Measurements from ENCODE around the gene CACHD1. TPM values are rescaled to one million over a fixed set of nuclear protein-coding genes. Genes with fewer than 3 reads are reported as not detected.

CACHD1 gene
- total and polyA plus RNA-seq, 8 donors = 1.4 to 22.8 (median 4.8) TPM

DNA sequence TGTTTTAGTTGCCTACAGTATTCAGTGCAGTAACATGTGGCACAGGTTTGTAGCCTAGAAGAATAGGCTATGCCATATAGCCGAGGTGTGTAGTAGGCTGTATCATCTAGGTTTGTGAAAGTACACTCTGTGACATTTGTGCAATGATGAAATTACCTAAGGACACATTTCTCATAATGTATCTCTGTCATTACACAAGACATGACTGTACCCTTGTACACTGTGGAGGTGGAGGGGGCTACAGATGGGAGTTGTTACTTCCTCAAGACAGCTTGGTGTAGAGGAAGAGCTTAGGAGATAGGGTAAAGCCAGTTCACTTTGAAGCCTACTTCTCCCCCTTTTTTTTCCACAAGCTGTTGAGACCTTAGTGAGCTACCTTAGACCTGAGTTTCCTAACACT, 215.3 kb downstream of the CACHD1 start:
- no peak for DNase-seq
- intact Hi-C loops (cut with DNase I; ENCODE audit: low total_unique reads) = loop anchor here (5.0 kb wide), 1 partner anchor 137 kb away; no protein-coding TSS in a partner anchor
- whole genome bisulfite sequencing, 5 donors = 64 to 84% (median 74%) methylated on average over 1 of the region's 1 CpG

DNA sequence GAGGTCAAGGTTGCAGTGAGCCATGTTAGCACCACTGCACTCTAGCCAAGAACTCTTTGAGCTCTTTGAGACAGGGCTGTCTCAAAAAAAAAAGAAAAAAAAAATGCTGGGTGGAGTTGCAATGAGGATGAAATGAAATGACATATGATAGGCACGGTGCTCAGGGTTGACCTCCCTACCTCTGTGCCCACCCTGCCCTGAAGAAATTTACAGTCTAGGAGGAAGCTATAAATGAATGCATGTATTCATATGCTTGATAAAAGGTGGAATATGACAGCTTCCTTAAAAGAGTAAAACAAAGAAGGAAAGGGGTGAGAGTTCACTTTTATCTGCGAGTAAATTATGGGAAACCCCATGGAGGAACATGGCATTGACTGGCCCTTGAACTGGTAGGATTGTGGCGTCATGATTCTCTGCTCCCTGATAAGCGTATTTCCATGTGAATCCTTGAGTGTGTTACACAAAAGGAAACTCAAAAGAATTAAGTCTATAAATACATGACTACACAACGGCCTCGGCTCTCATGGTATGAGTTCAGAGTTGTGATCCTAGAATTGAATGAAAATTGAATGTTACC, 215.9 kb downstream of the CACHD1 start:
- no peak for TF ChIP-seq EP300 (IDR thresholded peaks at IDR 0.05)
- no peak for TF ChIP-seq POLR2A (IDR thresholded peaks at IDR 0.05)
- TF ChIP-seq, protein P1, sequence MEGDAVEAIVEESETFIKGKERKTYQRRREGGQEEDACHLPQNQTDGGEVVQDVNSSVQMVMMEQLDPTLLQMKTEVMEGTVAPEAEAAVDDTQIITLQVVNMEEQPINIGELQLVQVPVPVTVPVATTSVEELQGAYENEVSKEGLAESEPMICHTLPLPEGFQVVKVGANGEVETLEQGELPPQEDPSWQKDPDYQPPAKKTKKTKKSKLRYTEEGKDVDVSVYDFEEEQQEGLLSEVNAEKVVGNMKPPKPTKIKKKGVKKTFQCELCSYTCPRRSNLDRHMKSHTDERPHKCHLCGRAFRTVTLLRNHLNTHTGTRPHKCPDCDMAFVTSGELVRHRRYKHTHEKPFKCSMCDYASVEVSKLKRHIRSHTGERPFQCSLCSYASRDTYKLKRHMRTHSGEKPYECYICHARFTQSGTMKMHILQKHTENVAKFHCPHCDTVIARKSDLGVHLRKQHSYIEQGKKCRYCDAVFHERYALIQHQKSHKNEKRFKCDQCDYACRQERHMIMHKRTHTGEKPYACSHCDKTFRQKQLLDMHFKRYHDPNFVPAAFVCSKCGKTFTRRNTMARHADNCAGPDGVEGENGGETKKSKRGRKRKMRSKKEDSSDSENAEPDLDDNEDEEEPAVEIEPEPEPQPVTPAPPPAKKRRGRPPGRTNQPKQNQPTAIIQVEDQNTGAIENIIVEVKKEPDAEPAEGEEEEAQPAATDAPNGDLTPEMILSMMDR (IDR thresholded peaks at IDR 0.05) = no peak
- TF ChIP-seq POLR2AphosphoS5 (IDR thresholded peaks at IDR 0.05) = no peak
- Histone ChIP-seq H3K27ac (no peak overlapping the region), H3K9me3 (no peaks in the 10 kb centered on the region), H3K4me3 (no peak overlapping the region), H3K36me3 (peaks cover 8 to 61% (median 33%) of the 10 kb centered on the region in 4 donors), H3K27me3 (no peaks in the 10 kb centered on the region), H3K4me1 (peaks cover 8 to 24% (median 16%) of the 10 kb centered on the region in 4 donors)
- WGBS, 5 donors = 54 to 68% (median 57%) methylated on average over 6 of the region's 6 CpGs
- intact Hi-C loops (cut with DNase I; ENCODE audit: low total_unique reads) = loop anchor here (5.0 kb wide), 1 partner anchor 136 kb away; no protein-coding TSS in a partner anchor
- peak in 1 of 2 donors; percentile 47 for DNase-seq

More for the DNA sequence above, 215.3 kb downstream of the CACHD1 start:
- Histone ChIP-seq H3K4me3 (no peak overlapping the region), H3K9me3 (no peaks in the 10 kb centered on the region), H3K27ac (no peak overlapping the region), H3K36me3 (peaks cover 8 to 63% (median 38%) of the 10 kb centered on the region in 4 donors), H3K27me3 (no peaks in the 10 kb centered on the region), H3K4me1 (peaks cover 8 to 24% (median 16%) of the 10 kb centered on the region in 4 donors)
- TF ChIP-seq, protein P1 (IDR thresholded peaks at IDR 0.05) = no peak
- TF ChIP-seq EP300 (IDR thresholded peaks at IDR 0.05) = no peak
- TF ChIP-seq POLR2AphosphoS5 (IDR thresholded peaks at IDR 0.05) = no peak
- no peak for TF ChIP-seq POLR2A (IDR thresholded peaks at IDR 0.05)

DNA sequence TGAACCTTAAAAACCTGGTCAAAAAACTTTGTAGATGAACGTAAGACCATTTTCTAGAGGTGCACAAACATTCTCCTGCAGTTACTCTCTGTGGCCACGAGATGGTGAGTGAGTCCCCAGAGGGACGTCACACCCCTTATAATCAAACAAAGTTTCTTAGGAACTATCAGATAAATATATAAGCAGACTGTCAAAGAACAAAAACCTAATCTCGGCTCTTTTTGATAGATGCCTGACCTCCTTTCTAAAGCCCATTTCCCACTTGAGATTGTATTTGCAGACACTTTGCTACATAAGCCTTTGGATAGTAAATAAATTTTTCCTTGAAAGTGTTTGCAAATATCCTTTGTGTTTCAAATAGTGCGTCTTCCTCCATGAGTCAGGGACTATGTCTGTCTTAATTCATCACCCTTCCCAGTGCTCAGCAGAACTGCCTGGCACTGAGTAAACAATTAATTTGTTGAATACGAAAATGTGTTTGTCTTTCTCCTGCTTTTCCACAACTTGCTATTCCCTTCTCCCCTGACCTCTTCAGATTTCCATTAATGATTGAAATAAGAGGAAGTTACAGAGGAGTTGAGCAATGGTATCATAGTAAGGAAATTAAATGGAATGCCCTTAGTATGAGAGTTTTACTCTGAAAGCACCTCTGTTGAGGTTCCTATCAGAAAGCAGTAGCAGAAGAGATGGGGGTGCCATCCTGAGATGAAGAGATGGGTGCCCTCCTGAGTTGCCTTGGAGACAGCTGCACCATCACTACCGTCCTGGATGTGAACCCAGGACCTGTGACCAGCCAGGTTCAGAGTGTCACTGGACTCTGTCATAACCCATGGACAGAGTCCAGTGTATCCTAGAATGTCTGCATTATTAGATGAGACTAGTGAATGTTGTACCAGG, 217.1 kb downstream of the CACHD1 start:
- no peak overlapping the region for H3K4me3 ChIP-seq
- peak overlapping the region in 4 of 5 donors; percentile 28 to 59 (median 34) for H3K27ac ChIP-seq
- TF ChIP-seq EP300 (IDR thresholded peaks at IDR 0.05) (no peak), POLR2A (IDR thresholded peaks at IDR 0.05) (no peak), POLR2AphosphoS5 (IDR thresholded peaks at IDR 0.05) (no peak)
- TF ChIP-seq, protein P1 (IDR thresholded peaks at IDR 0.05) = peak in 5 of 7 experiments; percentile 82 to 88 (median 87)
- H3K9me3 ChIP-seq = no peaks in the 10 kb centered on the region
- intact Hi-C loops (cut with DNase I; ENCODE audit: low total_unique reads) = loop anchor here (5.0 kb wide), 1 partner anchor 135 kb away; no protein-coding TSS in a partner anchor
- peak; percentile 41 to 85 for DNase-seq
- H3K4me1 ChIP-seq = peaks cover 8 to 24% (median 16%) of the 10 kb centered on the region in 4 donors
- H3K36me3 ChIP-seq = peaks cover 4 to 60% (median 35%) of the 10 kb centered on the region in 4 donors
- WGBS, 5 donors = 16 to 22% (median 18%) methylated on average over 7 of the region's 7 CpGs
- H3K27me3 ChIP-seq = no peaks in the 10 kb centered on the region

DNA sequence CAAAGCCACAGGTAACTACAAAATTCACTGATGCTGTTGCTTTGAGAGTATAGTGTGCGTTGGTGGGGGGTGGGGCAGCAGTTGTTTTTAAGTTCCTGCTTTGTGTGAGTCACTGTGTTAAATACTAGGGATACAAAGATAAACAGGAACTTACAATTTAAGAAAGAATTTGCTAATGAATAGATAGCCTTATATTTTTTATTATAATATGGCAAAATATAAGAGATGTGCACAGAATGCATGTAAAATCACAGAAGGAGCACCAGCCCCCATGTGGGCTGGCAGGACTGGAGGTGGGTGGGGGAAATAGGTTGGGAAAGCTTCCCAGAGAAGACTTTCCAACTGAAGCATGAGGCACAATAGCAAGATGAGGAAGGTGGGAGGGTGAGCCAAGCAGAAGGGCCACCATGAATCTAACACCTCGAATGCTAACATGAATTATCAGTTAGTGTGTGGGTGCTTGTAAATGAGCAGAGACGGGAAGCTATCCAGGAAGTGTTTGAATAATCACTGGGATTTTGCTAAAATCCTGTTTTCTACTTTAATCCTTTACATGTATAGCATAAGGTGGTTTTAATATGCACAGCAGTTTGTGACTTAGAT, 217.9 kb downstream of the CACHD1 start:
- WGBS, 5 donors = 46 to 54% (median 49%) methylated on average over 3 of the region's 3 CpGs
- no peaks in the 10 kb centered on the region for H3K27me3 ChIP-seq
- peaks cover 8 to 24% (median 16%) of the 10 kb centered on the region in 4 donors for H3K4me1 ChIP-seq
- peak overlapping the region in 2 of 5 donors; percentile 39 to 59 for H3K27ac ChIP-seq
- DNase-seq = peak; percentile 38 to 67
- peaks cover 0 to 53% (median 30%) of the 10 kb centered on the region in 4 donors for H3K36me3 ChIP-seq
- TF ChIP-seq EP300 (IDR thresholded peaks at IDR 0.05) (no peak), POLR2AphosphoS5 (IDR thresholded peaks at IDR 0.05) (no peak), POLR2A (IDR thresholded peaks at IDR 0.05) (no peak)
- TF ChIP-seq, protein P1 (IDR thresholded peaks at IDR 0.05) = no peak
- H3K4me3 ChIP-seq = no peak overlapping the region
- intact Hi-C loops (cut with DNase I; ENCODE audit: low total_unique reads) = loop anchor here (5.0 kb wide), 1 partner anchor 134 kb away; no protein-coding TSS in a partner anchor
- H3K9me3 ChIP-seq = no peaks in the 10 kb centered on the region
